Measurements from ENCODE around the gene SPATS2.

- no peak for TF ChIP-seq EZH2 (IDR thresholded peaks at IDR 0.05)
- no peak for TF ChIP-seq CTCF (IDR thresholded peaks at IDR 0.05)
Measured at GRCh38 chr12:49542592-49543160, 175.4 kb downstream of the SPATS2 start.
